Thoracic aorta (tissue), 2 donors: ENCODE measurements around the gene MGA. TPM values are rescaled to one million over a fixed set of nuclear protein-coding genes. Genes with fewer than 3 reads are reported as not detected.

ENCODE experiments used
- ATAC-seq: fragments of 150-250 bp; one replicate; pipeline ENCODE4 v1.8.0; 2017; ENCODE audit warnings: low read depth; ENCODE audit not compliant: insufficient number of reproducible peaks, low FRiP score
- DNase-seq: peaks from one replicate; pipeline ENCODE4 v3.0.0-alpha.2; 2020; ENCODE audit warnings: low spot score
- H3K27ac ChIP-seq, 2 donors: fragments of 200-600 bp; sonication (generic); 1 replicate in 1 of 2; 2 replicates in 1 of 2; pipeline ENCODE4 v1.5.1; 2016; ENCODE audit warnings: mild to moderate bottlenecking in 2 of 2, moderate library complexity in 2 of 2
- H3K27me3 ChIP-seq: fragments of 200-600 bp; sonication (generic); replicated peaks from 2 replicates; pipeline ENCODE4 v1.6.0; 2016; ENCODE audit warnings: mild to moderate bottlenecking; ENCODE audit not compliant: insufficient read depth
- H3K36me3 ChIP-seq: fragments of 200-600 bp; sonication (generic); one replicate; pipeline ENCODE4 v1.5.1; 2016
- H3K4me1 ChIP-seq, 2 donors: fragments of 200-600 bp; sonication (generic); 1 replicate in 1 of 2; 2 replicates in 1 of 2; pipeline versions ENCODE4 v1.5.1 to v1.6.0; 2016; ENCODE audit warnings: low read depth in 2 of 2, mild to moderate bottlenecking in 1 of 2; ENCODE audit not compliant: control insufficient read depth in 1 of 2
- H3K4me3 ChIP-seq: fragments of 200-600 bp; sonication (generic); 2 replicates; pipeline ENCODE4 v1.5.1; 2016; ENCODE audit warnings: mild to moderate bottlenecking
- H3K9me3 ChIP-seq: fragments of 200-600 bp; sonication (generic); 2 replicates; pipeline ENCODE4 v1.5.1; 2016
- total RNA-seq, 2 donors: library from RNA; depleted of rRNA; stranded (reverse); fragments of >200 nt; gene quantifications; one replicate each; pipeline versions ENCODE4 v1.1.0 to v1.2.3, GENCODE V29; 2016
- TF ChIP-seq, protein P1 (sequence below): fragments of 200-600 bp; sonication (generic); IDR thresholded peaks from one replicate; pipeline ENCODE4 v1.5.1; 2019; ENCODE audit warnings: antibody characterized with exemption

MGA gene
- total RNA-seq, 2 donors from 2014 or later = 32.5 to 57.2 TPM

DNA sequence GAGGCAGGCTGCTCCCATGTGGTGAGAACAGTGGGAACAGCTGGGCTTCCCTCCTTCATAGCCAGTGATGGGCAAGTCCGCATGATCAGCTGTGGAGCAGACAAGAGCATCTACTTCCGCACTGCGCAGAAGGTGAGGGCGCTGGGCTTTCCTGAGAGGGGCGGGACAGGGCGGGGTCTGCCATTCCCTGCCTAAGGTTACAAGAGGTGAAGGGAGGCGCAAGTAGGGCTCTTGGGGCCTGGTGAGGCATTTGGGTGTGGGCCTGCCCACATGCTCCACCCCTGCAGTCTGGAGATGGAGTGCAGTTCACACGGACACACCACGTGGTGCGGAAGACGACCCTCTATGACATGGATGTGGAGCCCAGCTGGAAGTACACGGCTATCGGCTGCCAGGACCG, 157.1 kb downstream of the MGA start:
- ATAC-seq = no peak

DNA sequence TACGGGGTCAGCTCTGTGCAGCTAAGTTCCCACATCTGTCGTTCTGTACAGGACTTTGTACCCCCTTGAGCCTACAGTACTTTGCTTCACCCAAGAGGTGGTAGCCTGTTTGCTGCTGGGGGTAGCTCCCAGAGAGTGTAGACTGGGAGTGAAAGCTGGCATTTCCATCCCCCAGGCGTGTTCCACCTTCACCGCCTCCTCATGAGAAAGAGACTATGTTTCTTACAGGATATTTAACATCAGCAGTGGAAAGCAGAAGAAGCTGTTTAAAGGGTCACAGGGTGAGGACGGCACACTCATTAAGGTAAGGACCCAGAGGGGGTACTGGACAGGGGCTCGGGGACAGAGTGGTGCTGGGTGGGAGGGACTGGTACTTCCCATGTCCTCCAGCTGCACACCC, 157.6 kb downstream of the MGA start:
- no peak overlapping the region for H3K27ac ChIP-seq
- H3K4me3 ChIP-seq = no peak overlapping the region
- TF ChIP-seq, protein P1, sequence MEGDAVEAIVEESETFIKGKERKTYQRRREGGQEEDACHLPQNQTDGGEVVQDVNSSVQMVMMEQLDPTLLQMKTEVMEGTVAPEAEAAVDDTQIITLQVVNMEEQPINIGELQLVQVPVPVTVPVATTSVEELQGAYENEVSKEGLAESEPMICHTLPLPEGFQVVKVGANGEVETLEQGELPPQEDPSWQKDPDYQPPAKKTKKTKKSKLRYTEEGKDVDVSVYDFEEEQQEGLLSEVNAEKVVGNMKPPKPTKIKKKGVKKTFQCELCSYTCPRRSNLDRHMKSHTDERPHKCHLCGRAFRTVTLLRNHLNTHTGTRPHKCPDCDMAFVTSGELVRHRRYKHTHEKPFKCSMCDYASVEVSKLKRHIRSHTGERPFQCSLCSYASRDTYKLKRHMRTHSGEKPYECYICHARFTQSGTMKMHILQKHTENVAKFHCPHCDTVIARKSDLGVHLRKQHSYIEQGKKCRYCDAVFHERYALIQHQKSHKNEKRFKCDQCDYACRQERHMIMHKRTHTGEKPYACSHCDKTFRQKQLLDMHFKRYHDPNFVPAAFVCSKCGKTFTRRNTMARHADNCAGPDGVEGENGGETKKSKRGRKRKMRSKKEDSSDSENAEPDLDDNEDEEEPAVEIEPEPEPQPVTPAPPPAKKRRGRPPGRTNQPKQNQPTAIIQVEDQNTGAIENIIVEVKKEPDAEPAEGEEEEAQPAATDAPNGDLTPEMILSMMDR = no peak
- DNase-seq (no peak), ATAC-seq (no peak)
- H3K27me3 ChIP-seq = no peaks in the 10 kb centered on the region
- H3K9me3 ChIP-seq = no peaks in the 10 kb centered on the region
- H3K36me3 ChIP-seq = peaks cover 72% of the 10 kb centered on the region
- H3K4me1 ChIP-seq = no peaks in the 10 kb centered on the region

More for the DNA sequence above, 157.1 kb downstream of the MGA start:
- no peak overlapping the region for H3K27ac ChIP-seq
- H3K4me3 ChIP-seq = no peak overlapping the region
- H3K36me3 ChIP-seq = peaks cover 71% of the 10 kb centered on the region
- no peak for DNase-seq
- H3K4me1 ChIP-seq = no peaks in the 10 kb centered on the region
- H3K27me3 ChIP-seq = no peaks in the 10 kb centered on the region
- TF ChIP-seq, protein P1 = no peak
- no peaks in the 10 kb centered on the region for H3K9me3 ChIP-seq

DNA sequence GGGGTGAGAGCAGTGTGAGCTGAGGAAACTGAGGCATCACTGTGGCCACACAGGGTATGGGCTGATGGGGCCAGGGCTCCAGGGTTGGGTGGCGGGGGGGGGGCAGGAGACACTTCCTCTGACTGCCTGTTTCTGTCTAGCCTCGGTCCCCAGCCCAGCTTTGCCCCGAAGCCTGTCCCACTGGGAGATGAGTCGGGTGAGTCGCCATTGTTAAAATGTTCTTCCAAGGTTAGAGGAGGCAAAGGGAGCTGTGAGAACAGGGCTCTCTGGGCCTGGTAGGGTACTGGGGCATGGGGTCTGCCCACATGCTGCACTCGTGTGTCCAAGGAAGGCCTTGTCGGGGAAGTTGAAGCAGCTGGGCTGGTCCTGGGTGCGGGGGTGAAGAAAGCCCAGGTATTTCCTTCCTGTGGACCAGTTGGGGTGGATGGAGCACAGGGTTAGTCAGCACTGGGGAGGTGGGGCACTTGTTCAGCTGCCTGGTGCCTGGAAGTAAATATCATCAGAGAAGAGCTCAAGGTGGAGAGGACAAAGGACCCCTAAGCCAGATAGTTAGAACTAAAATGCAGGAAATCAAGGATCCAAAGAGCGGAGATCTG, 159.3 kb downstream of the MGA start:
- Histone ChIP-seq H3K27me3 (no peaks in the 10 kb centered on the region), H3K36me3 (peaks cover 76% of the 10 kb centered on the region), H3K4me3 (no peak overlapping the region), H3K9me3 (no peaks in the 10 kb centered on the region), H3K4me1 (no peaks in the 10 kb centered on the region), H3K27ac (no peak overlapping the region)
- TF ChIP-seq, protein P1 = no peak
- ATAC-seq = no peak
- DNase-seq = no peak

DNA sequence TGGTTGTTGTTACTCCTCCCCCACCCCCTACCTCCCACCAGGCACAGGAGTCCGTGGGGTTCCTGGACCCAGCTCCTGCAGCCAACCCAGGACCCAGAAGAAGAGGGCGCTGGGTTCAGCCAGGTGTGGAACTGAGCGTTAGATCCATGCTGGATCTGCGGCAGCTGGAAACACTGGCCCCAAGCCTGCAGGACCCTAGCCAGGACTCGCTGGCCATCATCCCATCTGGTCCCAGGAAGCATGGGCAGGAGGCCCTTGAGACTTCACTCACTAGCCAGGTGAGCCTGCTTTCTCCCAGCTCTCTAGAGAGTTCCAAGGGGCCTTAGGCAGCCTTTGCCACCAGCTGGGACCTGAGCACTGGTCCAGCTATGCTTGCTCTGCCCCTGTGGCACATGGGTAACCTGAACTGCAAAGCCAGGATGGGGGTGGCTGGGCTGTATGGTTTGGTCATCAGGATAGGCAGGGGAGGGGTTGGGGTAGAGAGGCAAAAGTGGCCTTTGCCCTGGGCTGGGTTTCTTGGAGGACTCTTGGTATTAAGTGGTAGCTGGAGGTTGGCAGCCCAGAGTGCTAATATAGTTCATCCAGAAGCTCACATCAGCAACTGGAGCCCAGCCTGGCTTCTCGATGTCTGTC, 160.7 kb downstream of the MGA start:
- DNase-seq = no peak
- TF ChIP-seq, protein P1 = no peak
- peaks cover 66% of the 10 kb centered on the region for H3K36me3 ChIP-seq

DNA sequence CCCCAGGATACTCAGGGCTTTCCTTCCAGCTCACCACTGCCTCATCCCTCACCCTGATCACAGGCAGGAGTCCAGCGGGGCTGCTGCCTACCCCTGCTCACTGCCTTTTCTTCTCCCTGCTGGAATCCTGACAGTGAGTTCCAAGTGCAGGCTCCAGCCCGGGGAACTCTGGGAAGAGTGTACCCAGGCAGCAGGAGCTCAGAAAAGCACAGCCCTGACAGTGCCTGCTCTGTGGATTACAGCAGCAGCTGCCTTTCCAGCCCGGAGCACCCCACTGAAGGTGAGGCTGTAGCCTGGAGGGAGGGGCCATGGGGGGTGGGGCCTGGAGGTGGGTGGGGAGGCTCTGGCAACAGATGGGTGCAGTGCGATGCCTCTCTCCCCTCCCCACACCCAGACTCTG, 161.6 kb downstream of the MGA start:
- DNase-seq = no peak
- no peaks in the 10 kb centered on the region for H3K4me1 ChIP-seq
- TF ChIP-seq, protein P1 = no peak
- H3K36me3 ChIP-seq = peaks cover 60% of the 10 kb centered on the region
- no peak overlapping the region for H3K4me3 ChIP-seq
- H3K27ac ChIP-seq = no peak overlapping the region
- no peaks in the 10 kb centered on the region for H3K9me3 ChIP-seq
- no peaks in the 10 kb centered on the region for H3K27me3 ChIP-seq
- no peak for ATAC-seq

More for the DNA sequence above, 160.7 kb downstream of the MGA start:
- H3K9me3 ChIP-seq = no peaks in the 10 kb centered on the region
- H3K27me3 ChIP-seq = no peaks in the 10 kb centered on the region
- H3K27ac ChIP-seq = no peak overlapping the region
- no peaks in the 10 kb centered on the region for H3K4me1 ChIP-seq
- no peak for ATAC-seq
- H3K4me3 ChIP-seq = no peak overlapping the region
